GM23338 (cell line): ENCODE results near the gene POFUT2. TPM values are rescaled to one million over a fixed set of nuclear protein-coding genes. Genes with fewer than 3 reads are reported as not detected.

ENCODE experiments used
- ATAC-seq: fragments of 200-7000 bp; cut with Tn5 transposase; 3 replicates; pipeline ENCODE4 v1.9.1; 2020
- DNase-seq: peaks from one replicate; pipeline ENCODE4 v3.0.0-alpha.2; 2015; ENCODE audit warnings: low spot score
- H2AFZ ChIP-seq: fragments of 200-600 bp; sonication (generic); 2 replicates; pipeline ENCODE4 v1.8.0; 2016; ENCODE audit warnings: antibody characterized with exemption, mild to moderate bottlenecking, moderate library complexity
- H3F3A ChIP-seq: fragments of 200-600 bp; sonication (generic); replicated peaks from 2 replicates; pipeline ENCODE4 v1.8.0; 2017; ENCODE audit warnings: antibody characterized with exemption, mixed run types, low read depth
- H3K27ac ChIP-seq: fragments of 200-600 bp; sonication (generic); 2 replicates; pipeline ENCODE4 v1.6.1; 2016; ENCODE audit warnings: low read depth
- H3K27me3 ChIP-seq: fragments of 200-600 bp; sonication (generic); 2 replicates; pipeline ENCODE4 v1.8.0; 2016; ENCODE audit warnings: mild to moderate bottlenecking, mixed run types, moderate library complexity; ENCODE audit not compliant: insufficient read depth
- H3K36me3 ChIP-seq: fragments of 200-600 bp; sonication (generic); 2 replicates; pipeline ENCODE4 v1.8.0; 2016; ENCODE audit warnings: mild to moderate bottlenecking; ENCODE audit not compliant: insufficient read depth
- H3K4me1 ChIP-seq: fragments of 200-600 bp; sonication (generic); 2 replicates; pipeline ENCODE4 v1.8.0; 2016; ENCODE audit warnings: mild to moderate bottlenecking, moderate library complexity; ENCODE audit not compliant: insufficient read depth
- H3K4me2 ChIP-seq: fragments of 200-600 bp; sonication (generic); 2 replicates; pipeline ENCODE4 v1.7.1; 2017; ENCODE audit warnings: mixed run types
- H3K4me3 ChIP-seq: fragments of 200-600 bp; sonication (generic); 2 replicates; pipeline ENCODE4 v1.6.1; 2016; ENCODE audit warnings: mixed run types
- H3K79me2 ChIP-seq: fragments of 200-600 bp; sonication (generic); replicated peaks from 2 replicates; pipeline ENCODE4 v1.8.0; 2017; ENCODE audit warnings: mild to moderate bottlenecking; ENCODE audit not compliant: insufficient read depth
- H3K9me2 ChIP-seq: fragments of 200-600 bp; sonication (generic); 2 replicates; pipeline ENCODE4 v1.8.0; 2017; ENCODE audit not compliant: insufficient read depth
- H4K20me1 ChIP-seq: fragments of 200-600 bp; sonication (generic); replicated peaks from 2 replicates; pipeline ENCODE4 v1.8.0; 2017; ENCODE audit warnings: mild to moderate bottlenecking; ENCODE audit not compliant: insufficient read depth
- H3K27ac Mint-ChIP-seq: 2 replicates; pipeline ENCODE4 v1.8.0; 2020; ENCODE audit warnings: inconsistent platforms, mild to moderate bottlenecking, moderate library complexity, mixed read lengths
- H3K27me3 Mint-ChIP-seq: 3 replicates; pipeline ENCODE4 v1.8.0; 2022; ENCODE audit warnings: low read depth, mild to moderate bottlenecking, moderate library complexity, mixed read lengths, inconsistent platforms; ENCODE audit not compliant: insufficient read depth, poor library complexity
- H3K36me3 Mint-ChIP-seq: 3 replicates; pipeline ENCODE4 v1.8.0; 2021; ENCODE audit warnings: low read depth, mild to moderate bottlenecking, inconsistent platforms, moderate library complexity, mixed read lengths
- H3K4me1 Mint-ChIP-seq: 3 replicates; pipeline ENCODE4 v1.8.0; 2020; ENCODE audit warnings: mild to moderate bottlenecking, inconsistent platforms, mixed read lengths
- H3K4me3 Mint-ChIP-seq: 3 replicates; pipeline ENCODE4 v1.8.0; 2021; ENCODE audit warnings: moderate library complexity, mild to moderate bottlenecking, inconsistent platforms, mixed read lengths
- H3K9me3 Mint-ChIP-seq: 3 replicates; pipeline ENCODE4 v1.8.0; 2020; ENCODE audit warnings: moderate library complexity, mild to moderate bottlenecking, inconsistent platforms, mixed read lengths
- CREB1 ChIP-seq: fragments of 250-450 bp; sonication (Bioruptor Pico); IDR thresholded peaks from 2 replicates; pipeline ENCODE4 v1.5.0; 2020; ENCODE audit warnings: low read depth, mild to moderate bottlenecking, moderate library complexity
- EZH2 ChIP-seq: fragments of 200-600 bp; sonication (generic); IDR thresholded peaks from one replicate; pipeline ENCODE4 v1.8.0; 2017; ENCODE audit warnings: antibody characterized with exemption, mild to moderate bottlenecking, low read depth; ENCODE audit not compliant: unreplicated experiment
- EZH2phosphoT487 ChIP-seq: fragments of 200-600 bp; sonication (generic); IDR thresholded peaks from one replicate; pipeline ENCODE4 v1.8.1; 2018; ENCODE audit warnings: antibody characterized with exemption; ENCODE audit not compliant: unreplicated experiment
- JUNB ChIP-seq: IDR thresholded peaks from one replicate; pipeline ENCODE4 v1.6.1; 2016; ENCODE audit warnings: antibody characterized with exemption; ENCODE audit not compliant: unreplicated experiment
- NANOG ChIP-seq: IDR thresholded peaks from 2 replicates; pipeline ENCODE4 v1.6.1; 2016; ENCODE audit warnings: antibody characterized with exemption, borderline replicate concordance
- POLR2AphosphoS5 ChIP-seq: IDR thresholded peaks from 2 replicates; pipeline ENCODE4 v1.6.1; 2016; ENCODE audit warnings: antibody characterized with exemption, low read depth
- STAT1 ChIP-seq: IDR thresholded peaks from one replicate; pipeline ENCODE4 v1.6.1; 2016; ENCODE audit warnings: antibody characterized with exemption; ENCODE audit not compliant: unreplicated experiment
- ZNF114 ChIP-seq: fragments of 250-450 bp; sonication (Bioruptor Pico); IDR thresholded peaks from 2 replicates; pipeline ENCODE4 v1.5.0; 2020; ENCODE audit warnings: mild to moderate bottlenecking, moderate library complexity
- ZNF331 ChIP-seq: fragments of 250-450 bp; sonication (Bioruptor Pico); IDR thresholded peaks from 2 replicates; pipeline ENCODE4 v1.5.0; 2020; ENCODE audit warnings: low read depth, mild to moderate bottlenecking, moderate library complexity
- polyA plus RNA-seq: library from polyadenylated mRNA; unstranded; fragments of >200 nt; fragmentation: Nextera tagmentation; extraction: Ambion mirVana; gene quantifications from 2 replicates; pipeline ENCODE4 v1.2.1, GENCODE V29; 2016
- total RNA-seq: library from RNA; depleted of rRNA; stranded (reverse); fragments of >200 nt; shearing (Covaris generic); gene quantifications from 2 replicates; pipeline ENCODE4 v1.2.3, GENCODE V29; 2014
- TF ChIP-seq, protein P1 (sequence below), 2 experiments: fragments of 200-600 bp in 1 of 2; sonication (generic) in 1 of 2; conservative IDR thresholded peaks; 2 replicates each; pipeline versions ENCODE4 v1.5.1 to v1.6.1; 2016 to 2017; ENCODE audit warnings: antibody characterized with exemption in 2 of 2, low read depth in 2 of 2, mild to moderate bottlenecking in 2 of 2, moderate library complexity in 1 of 2
- TF ChIP-seq, protein P2 (sequence below): IDR thresholded peaks from 2 replicates; pipeline ENCODE4 v1.6.1; 2016; ENCODE audit warnings: antibody characterized with exemption
- TF ChIP-seq, protein P3 (sequence below): IDR thresholded peaks from one replicate; pipeline ENCODE4 v1.6.1; 2018; ENCODE audit warnings: antibody characterized with exemption; ENCODE audit not compliant: unreplicated experiment
- TF ChIP-seq, protein P4 (sequence below): fragments of 250-450 bp; sonication (Bioruptor Pico); IDR thresholded peaks from 2 replicates; pipeline ENCODE4 v1.5.0; 2020; ENCODE audit warnings: mild to moderate bottlenecking, moderate library complexity

POFUT2 gene
- total and polyA plus RNA-seq, 2 experiments from 2014 or later: 12.1 to 34.5 TPM

DNA sequence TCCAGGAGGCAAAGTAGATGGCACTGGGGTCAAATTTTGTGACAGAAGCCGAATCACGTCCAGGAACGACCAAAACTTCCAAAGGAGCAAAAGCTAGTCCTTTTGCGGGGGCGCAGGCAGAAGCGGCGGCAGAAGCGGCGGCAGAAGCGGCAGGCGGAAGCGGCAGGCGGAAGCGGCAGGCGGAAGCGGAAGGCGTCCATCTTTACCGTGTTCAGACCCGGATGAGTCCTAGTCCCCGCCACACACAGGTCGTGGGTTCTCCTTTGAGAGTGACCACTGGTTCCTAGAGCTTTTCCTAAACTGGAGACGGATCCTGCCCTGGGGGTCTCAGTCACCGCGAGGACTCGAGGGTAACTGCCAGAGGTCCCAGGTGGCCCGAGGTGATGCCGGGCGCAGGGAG, 53.6 kb downstream of the POFUT2 start:
- Histone ChIP-seq H3K9me2 (no peaks in the 10 kb centered on the region), H3F3A (no peaks in the 10 kb centered on the region), H3K4me2 (no peak overlapping the region), H3K79me2 (no peaks in the 10 kb centered on the region), H3K4me3 (no peak overlapping the region), H2AFZ (peak overlapping the region; percentile 10; the same call in 1 of the 2 replicates), H3K36me3 (no peaks in the 10 kb centered on the region), H4K20me1 (no peaks in the 10 kb centered on the region), H3K27me3 (no peaks in the 10 kb centered on the region), H3K4me1 (no peaks in the 10 kb centered on the region), H3K27ac (no peak overlapping the region)
- Mint-ChIP-seq H3K27me3 (peaks cover 2% of the 10 kb centered on the region), H3K4me1 (no peaks in the 10 kb centered on the region), H3K27ac (no peak overlapping the region), H3K4me3 (no peak overlapping the region), H3K9me3 (peaks cover 5% of the 10 kb centered on the region; the same call in 1 of the 3 replicates), H3K36me3 (no peaks in the 10 kb centered on the region)
- TF ChIP-seq ZNF331 (CRISPR knock-in tag) (no peak), EZH2phosphoT487 (no peak), ZNF114 (CRISPR knock-in tag) (no peak), JUNB (no peak), CREB1 (no peak), EZH2 (no peak), NANOG (no peak), POLR2AphosphoS5 (no peak), STAT1 (no peak)
- TF ChIP-seq, protein P1, sequence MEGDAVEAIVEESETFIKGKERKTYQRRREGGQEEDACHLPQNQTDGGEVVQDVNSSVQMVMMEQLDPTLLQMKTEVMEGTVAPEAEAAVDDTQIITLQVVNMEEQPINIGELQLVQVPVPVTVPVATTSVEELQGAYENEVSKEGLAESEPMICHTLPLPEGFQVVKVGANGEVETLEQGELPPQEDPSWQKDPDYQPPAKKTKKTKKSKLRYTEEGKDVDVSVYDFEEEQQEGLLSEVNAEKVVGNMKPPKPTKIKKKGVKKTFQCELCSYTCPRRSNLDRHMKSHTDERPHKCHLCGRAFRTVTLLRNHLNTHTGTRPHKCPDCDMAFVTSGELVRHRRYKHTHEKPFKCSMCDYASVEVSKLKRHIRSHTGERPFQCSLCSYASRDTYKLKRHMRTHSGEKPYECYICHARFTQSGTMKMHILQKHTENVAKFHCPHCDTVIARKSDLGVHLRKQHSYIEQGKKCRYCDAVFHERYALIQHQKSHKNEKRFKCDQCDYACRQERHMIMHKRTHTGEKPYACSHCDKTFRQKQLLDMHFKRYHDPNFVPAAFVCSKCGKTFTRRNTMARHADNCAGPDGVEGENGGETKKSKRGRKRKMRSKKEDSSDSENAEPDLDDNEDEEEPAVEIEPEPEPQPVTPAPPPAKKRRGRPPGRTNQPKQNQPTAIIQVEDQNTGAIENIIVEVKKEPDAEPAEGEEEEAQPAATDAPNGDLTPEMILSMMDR (conservative IDR thresholded peaks at IDR 0.05; ENCODE audit: low read depth in 2 of 2): no peak
- TF ChIP-seq, protein P2, sequence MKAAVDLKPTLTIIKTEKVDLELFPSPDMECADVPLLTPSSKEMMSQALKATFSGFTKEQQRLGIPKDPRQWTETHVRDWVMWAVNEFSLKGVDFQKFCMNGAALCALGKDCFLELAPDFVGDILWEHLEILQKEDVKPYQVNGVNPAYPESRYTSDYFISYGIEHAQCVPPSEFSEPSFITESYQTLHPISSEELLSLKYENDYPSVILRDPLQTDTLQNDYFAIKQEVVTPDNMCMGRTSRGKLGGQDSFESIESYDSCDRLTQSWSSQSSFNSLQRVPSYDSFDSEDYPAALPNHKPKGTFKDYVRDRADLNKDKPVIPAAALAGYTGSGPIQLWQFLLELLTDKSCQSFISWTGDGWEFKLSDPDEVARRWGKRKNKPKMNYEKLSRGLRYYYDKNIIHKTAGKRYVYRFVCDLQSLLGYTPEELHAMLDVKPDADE: no peak
- TF ChIP-seq, protein P3, sequence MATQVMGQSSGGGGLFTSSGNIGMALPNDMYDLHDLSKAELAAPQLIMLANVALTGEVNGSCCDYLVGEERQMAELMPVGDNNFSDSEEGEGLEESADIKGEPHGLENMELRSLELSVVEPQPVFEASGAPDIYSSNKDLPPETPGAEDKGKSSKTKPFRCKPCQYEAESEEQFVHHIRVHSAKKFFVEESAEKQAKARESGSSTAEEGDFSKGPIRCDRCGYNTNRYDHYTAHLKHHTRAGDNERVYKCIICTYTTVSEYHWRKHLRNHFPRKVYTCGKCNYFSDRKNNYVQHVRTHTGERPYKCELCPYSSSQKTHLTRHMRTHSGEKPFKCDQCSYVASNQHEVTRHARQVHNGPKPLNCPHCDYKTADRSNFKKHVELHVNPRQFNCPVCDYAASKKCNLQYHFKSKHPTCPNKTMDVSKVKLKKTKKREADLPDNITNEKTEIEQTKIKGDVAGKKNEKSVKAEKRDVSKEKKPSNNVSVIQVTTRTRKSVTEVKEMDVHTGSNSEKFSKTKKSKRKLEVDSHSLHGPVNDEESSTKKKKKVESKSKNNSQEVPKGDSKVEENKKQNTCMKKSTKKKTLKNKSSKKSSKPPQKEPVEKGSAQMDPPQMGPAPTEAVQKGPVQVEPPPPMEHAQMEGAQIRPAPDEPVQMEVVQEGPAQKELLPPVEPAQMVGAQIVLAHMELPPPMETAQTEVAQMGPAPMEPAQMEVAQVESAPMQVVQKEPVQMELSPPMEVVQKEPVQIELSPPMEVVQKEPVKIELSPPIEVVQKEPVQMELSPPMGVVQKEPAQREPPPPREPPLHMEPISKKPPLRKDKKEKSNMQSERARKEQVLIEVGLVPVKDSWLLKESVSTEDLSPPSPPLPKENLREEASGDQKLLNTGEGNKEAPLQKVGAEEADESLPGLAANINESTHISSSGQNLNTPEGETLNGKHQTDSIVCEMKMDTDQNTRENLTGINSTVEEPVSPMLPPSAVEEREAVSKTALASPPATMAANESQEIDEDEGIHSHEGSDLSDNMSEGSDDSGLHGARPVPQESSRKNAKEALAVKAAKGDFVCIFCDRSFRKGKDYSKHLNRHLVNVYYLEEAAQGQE: no peak
- TF ChIP-seq, protein P4, sequence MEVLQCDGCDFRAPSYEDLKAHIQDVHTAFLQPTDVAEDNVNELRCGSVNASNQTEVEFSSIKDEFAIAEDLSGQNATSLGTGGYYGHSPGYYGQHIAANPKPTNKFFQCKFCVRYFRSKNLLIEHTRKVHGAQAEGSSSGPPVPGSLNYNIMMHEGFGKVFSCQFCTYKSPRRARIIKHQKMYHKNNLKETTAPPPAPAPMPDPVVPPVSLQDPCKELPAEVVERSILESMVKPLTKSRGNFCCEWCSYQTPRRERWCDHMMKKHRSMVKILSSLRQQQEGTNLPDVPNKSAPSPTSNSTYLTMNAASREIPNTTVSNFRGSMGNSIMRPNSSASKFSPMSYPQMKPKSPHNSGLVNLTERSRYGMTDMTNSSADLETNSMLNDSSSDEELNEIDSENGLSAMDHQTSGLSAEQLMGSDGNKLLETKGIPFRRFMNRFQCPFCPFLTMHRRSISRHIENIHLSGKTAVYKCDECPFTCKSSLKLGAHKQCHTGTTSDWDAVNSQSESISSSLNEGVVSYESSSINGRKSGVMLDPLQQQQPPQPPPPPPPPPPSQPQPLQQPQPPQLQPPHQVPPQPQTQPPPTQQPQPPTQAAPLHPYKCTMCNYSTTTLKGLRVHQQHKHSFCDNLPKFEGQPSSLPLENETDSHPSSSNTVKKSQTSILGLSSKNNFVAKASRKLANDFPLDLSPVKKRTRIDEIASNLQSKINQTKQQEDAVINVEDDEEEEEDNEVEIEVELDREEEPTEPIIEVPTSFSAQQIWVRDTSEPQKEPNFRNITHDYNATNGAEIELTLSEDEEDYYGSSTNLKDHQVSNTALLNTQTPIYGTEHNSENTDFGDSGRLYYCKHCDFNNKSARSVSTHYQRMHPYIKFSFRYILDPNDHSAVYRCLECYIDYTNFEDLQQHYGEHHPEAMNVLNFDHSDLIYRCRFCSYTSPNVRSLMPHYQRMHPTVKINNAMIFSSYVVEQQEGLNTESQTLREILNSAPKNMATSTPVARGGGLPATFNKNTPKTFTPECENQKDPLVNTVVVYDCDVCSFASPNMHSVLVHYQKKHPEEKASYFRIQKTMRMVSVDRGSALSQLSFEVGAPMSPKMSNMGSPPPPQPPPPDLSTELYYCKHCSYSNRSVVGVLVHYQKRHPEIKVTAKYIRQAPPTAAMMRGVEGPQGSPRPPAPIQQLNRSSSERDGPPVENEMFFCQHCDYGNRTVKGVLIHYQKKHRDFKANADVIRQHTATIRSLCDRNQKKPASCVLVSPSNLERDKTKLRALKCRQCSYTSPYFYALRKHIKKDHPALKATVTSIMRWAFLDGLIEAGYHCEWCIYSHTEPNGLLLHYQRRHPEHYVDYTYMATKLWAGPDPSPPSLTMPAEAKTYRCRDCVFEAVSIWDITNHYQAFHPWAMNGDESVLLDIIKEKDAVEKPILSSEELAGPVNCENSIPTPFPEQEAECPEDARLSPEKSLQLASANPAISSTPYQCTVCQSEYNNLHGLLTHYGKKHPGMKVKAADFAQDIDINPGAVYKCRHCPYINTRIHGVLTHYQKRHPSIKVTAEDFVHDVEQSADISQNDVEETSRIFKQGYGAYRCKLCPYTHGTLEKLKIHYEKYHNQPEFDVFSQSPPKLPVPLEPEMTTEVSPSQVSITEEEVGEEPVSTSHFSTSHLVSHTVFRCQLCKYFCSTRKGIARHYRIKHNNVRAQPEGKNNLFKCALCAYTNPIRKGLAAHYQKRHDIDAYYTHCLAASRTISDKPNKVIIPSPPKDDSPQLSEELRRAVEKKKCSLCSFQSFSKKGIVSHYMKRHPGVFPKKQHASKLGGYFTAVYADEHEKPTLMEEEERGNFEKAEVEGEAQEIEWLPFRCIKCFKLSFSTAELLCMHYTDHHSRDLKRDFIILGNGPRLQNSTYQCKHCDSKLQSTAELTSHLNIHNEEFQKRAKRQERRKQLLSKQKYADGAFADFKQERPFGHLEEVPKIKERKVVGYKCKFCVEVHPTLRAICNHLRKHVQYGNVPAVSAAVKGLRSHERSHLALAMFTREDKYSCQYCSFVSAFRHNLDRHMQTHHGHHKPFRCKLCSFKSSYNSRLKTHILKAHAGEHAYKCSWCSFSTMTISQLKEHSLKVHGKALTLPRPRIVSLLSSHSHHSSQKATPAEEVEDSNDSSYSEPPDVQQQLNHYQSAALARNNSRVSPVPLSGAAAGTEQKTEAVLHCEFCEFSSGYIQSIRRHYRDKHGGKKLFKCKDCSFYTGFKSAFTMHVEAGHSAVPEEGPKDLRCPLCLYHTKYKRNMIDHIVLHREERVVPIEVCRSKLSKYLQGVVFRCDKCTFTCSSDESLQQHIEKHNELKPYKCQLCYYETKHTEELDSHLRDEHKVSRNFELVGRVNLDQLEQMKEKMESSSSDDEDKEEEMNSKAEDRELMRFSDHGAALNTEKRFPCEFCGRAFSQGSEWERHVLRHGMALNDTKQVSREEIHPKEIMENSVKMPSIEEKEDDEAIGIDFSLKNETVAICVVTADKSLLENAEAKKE (CRISPR knock-in tag): no peak
- no peak for DNase-seq
- ATAC-seq: no peak
